Stimulated activated CD4-positive, alpha-beta T cell treated with anti-CD3 and anti-CD28 coated beads, TNF-alpha, amount 100 ng/mL, for 48 hours (primary cell): ENCODE data around the gene FAM50A.
A peak's percentile ranks its signal among the peaks of the same experiment; 100 is the strongest.
"Not testable (repeated sequence)": the region's sequence is repeated elsewhere in the genome, so short reads cannot be mapped to it uniquely, and the experiment has no call there.

ENCODE experiments used
- DNase-seq, 3 donors: peaks; one replicate each; pipeline ENCODE4 v3.0.0-alpha.2; 2020; ENCODE audit warnings: low read depth in 3 of 3

FAM50A gene

GRCh38 chrX:154443992-154444754, at the start of gene FAM50A:
Gene FAM50A (plus strand): TSS chrX:154444141. CDS start chrX:154444236, 95 bp downstream.
- DNase-seq = peak in 2 of 3 donors; percentile 37 to 69

GRCh38 chrX:154396363-154396762, 47.6 kb upstream of the FAM50A start:
- DNase-seq = not testable (repeated sequence)

GRCh38 chrX:154396973-154397887, 46.7 kb upstream of the FAM50A start:
- no peak for DNase-seq

GRCh38 chrX:154397888-154398667, 45.9 kb upstream of the FAM50A start, which contains the start of gene RPL10:
Gene RPL10 (plus strand): TSS chrX:154398377. CDS start chrX:154398520, 143 bp downstream.
- DNase-seq = peak; percentile 74 to 89 (median 75)

- DNase-seq = peak in 2 of 3 donors; percentile 63 to 68
Measured at GRCh38 chrX:154398668-154399526, 45.0 kb upstream of the FAM50A start.

GRCh38 chrX:154399527-154400368, 44.2 kb upstream of the FAM50A start:
- DNase-seq = no peak

GRCh38 chrX:154400369-154400817, 43.5 kb upstream of the FAM50A start:
- not testable (repeated sequence) for DNase-seq

- DNase-seq = no peak
Measured at GRCh38 chrX:154401045-154401799, 42.7 kb upstream of the FAM50A start.

GRCh38 chrX:154401918-154402621, 41.9 kb upstream of the FAM50A start:
- no peak for DNase-seq

GRCh38 chrX:154402622-154403127, 41.3 kb upstream of the FAM50A start:
- no peak for DNase-seq

GRCh38 chrX:154403192-154403591, 40.7 kb upstream of the FAM50A start:
- DNase-seq = no peak

GRCh38 chrX:154403858-154404257, 40.1 kb upstream of the FAM50A start:
- no peak for DNase-seq

- no peak for DNase-seq
Measured at GRCh38 chrX:154404625-154405192, 39.2 kb upstream of the FAM50A start.

- DNase-seq = no peak
Measured at GRCh38 chrX:154408659-154409221, 35.2 kb upstream of the FAM50A start.

GRCh38 chrX:154409222-154409871, 34.6 kb upstream of the FAM50A start, which contains the start of gene DNASE1L1:
Gene DNASE1L1 (minus strand): TSS chrX:154409254. CDS start chrX:154405568, 3,686 bp downstream.
- DNase-seq = no peak

- no peak for DNase-seq
Measured at GRCh38 chrX:154411981-154412340, 32.0 kb upstream of the FAM50A start.

- no peak for DNase-seq
Measured at GRCh38 chrX:154412468-154412867, 31.5 kb upstream of the FAM50A start.
